Lower leg skin (tissue), 3 donors: Measurements from ENCODE around the gene CADPS2.

ENCODE experiments used
- CTCF ChIP-seq, 3 donors: fragments of 450-650 bp; IDR thresholded peaks; one replicate each; pipeline ENCODE4 v1.5.1; 2016; ENCODE audit warnings: antibody characterized with exemption in 3 of 3, mild to moderate bottlenecking in 3 of 3, moderate library complexity in 2 of 3
- POLR2A ChIP-seq, 2 donors: fragments of 450-650 bp; IDR thresholded peaks; one replicate each; pipeline ENCODE4 v1.6.1; 2016 to 2017; ENCODE audit warnings: antibody characterized with exemption in 2 of 2, mild to moderate bottlenecking in 1 of 2, moderate library complexity in 1 of 2

DNA sequence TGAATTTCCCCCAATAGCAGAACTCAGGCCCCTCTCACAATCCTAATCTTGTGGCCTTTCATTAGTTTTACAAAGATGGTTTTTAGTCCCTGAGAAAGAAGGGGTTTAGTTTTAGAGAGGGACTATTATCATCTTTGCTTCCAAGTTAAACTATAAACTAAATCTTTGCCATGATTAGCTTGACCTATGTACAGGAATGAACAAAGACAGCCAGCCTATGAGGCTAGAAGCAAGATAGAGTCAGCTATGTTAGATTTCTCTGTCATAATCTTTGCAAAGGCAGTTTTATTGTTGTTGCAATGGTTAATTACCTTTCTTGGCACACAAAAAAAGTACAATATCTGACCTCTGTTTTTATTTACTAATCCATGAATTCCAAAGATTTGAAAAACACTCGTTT lies 206.4 kb downstream of the CADPS2 start:
- no peak for TF ChIP-seq CTCF (IDR thresholded peaks at IDR 0.05)
- TF ChIP-seq POLR2A (IDR thresholded peaks at IDR 0.05) = no peak
